DND-41 (cell line): ENCODE data around the gene TBC1D21.

Experiments
- EZH2 ChIP-seq: IDR thresholded peaks from 3 replicates; pipeline ENCODE4 v1.6.1; 2012; ENCODE audit warnings: borderline replicate concordance, low read depth, mild to moderate bottlenecking, moderate library complexity, low read length, inconsistent platforms; ENCODE audit not compliant: severe bottlenecking
- TF ChIP-seq, protein P1 (sequence below): IDR thresholded peaks from 2 replicates; pipeline ENCODE4 v1.5.1; 2012; ENCODE audit warnings: borderline replicate concordance, low read length, moderate library complexity, mild to moderate bottlenecking; ENCODE audit not compliant: poor library complexity, severe bottlenecking; ENCODE audit errors: extremely low read depth

DNA sequence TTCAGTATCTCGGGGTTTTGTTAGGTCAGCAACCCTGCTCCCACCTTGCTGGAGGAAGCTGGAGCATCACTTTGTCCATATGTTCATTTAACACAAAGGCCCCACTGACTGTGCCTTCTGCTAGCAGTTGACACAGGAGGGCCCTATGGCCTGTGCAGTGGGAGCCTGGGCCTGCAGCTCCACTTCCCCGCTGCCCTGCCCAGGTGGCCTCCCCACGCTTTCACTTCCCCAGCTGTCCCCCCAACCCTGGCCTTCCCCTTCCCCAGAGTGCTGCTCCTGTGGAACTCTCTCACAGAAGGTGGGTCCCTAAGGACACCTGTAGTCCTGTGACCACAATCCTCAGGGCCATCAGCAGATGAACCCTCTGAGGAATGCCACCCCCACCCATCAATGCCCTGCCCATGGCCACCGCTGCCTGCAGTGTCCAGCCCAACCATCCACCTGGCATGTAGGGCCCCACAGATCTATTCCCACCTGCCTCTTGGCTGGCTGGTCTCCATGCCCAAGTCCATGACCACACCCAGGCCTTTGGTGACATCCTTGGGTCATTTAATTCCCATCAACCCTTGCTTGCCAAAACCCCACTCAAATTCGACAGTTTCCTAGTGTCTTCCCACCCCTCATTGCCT lies 13.5 kb downstream of the TBC1D21 start:
- TF ChIP-seq, protein P1, sequence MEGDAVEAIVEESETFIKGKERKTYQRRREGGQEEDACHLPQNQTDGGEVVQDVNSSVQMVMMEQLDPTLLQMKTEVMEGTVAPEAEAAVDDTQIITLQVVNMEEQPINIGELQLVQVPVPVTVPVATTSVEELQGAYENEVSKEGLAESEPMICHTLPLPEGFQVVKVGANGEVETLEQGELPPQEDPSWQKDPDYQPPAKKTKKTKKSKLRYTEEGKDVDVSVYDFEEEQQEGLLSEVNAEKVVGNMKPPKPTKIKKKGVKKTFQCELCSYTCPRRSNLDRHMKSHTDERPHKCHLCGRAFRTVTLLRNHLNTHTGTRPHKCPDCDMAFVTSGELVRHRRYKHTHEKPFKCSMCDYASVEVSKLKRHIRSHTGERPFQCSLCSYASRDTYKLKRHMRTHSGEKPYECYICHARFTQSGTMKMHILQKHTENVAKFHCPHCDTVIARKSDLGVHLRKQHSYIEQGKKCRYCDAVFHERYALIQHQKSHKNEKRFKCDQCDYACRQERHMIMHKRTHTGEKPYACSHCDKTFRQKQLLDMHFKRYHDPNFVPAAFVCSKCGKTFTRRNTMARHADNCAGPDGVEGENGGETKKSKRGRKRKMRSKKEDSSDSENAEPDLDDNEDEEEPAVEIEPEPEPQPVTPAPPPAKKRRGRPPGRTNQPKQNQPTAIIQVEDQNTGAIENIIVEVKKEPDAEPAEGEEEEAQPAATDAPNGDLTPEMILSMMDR = no peak
- TF ChIP-seq EZH2 = no peak
